ENCODE results near the gene TTYH2. TPM values are rescaled to one million over a fixed set of nuclear protein-coding genes. Genes with fewer than 3 reads are reported as not detected.

Gene TTYH2
- polyA plus RNA-seq, 4 donors, result 0.27 to 50.6 (median 2.0) TPM; not detected in 1

GRCh38 chr17:74205274-74205673, 8.1 kb upstream of the TTYH2 start:
- FAIRE-seq (no peak), DNase-seq (no peak)
- Histone ChIP-seq H3K27ac (ENCODE audit: low read depth in 1 of 3, low read length in 2 of 3) (no peak overlapping the region), H3K4me1 (ENCODE audit: control insufficient read depth in 3 of 3, insufficient read depth in 2 of 3, low read depth in 1 of 3, low read length in 2 of 3) (peaks cover 0 to 14% (median 0%) of the 10 kb centered on the region in 3 donors), H3K36me3 (ENCODE audit: control insufficient read depth in 3 of 3, insufficient read depth in 2 of 3, low read depth in 1 of 3, low read length in 3 of 3) (peaks cover 8 to 50% (median 12%) of the 10 kb centered on the region in 3 donors), H3K4me3 (ENCODE audit: low read depth in 1 of 3, low read length in 3 of 3) (peak overlapping the region in 1 of 3 donors; percentile 97), H3K27me3 (ENCODE audit: control insufficient read depth in 3 of 3, insufficient read depth in 3 of 3, low read length in 3 of 3) (peaks cover 0 to 11% (median 0%) of the 10 kb centered on the region in 3 donors), H3K9me3 (ENCODE audit: control insufficient read depth in 2 of 2, insufficient read depth in 1 of 2, low read depth in 1 of 2, low read length in 1 of 2) (no peaks in the 10 kb centered on the region)
- WGBS, 3 donors, result 77 to 88% (median 84%) methylated on average over 3 of the region's 3 CpGs

DNA sequence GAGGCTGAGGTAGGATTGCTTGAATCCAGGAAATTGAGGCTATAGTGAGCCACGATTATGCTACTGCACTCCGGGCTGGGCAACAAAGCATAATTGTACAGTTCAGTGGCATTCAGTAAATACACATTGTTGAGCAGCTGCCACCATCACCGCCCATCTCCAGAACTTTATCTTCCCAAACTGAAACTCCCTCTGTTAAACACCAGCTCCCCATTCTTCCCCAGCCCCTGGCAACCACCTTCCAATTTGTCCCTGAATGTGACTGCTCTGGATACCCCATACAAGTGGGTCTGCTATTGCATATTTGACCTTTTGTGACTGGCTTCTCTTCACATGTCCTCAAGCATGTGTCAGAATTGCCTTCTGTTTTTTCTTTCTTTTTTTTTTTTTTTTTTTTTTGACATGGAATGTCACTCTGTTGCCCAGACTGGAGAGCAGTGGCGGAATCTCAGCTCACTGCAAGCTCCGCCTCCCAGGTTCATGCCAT, 7.0 kb upstream of the TTYH2 start:
- Histone ChIP-seq H3K36me3 (ENCODE audit: control insufficient read depth in 3 of 3, insufficient read depth in 2 of 3, low read depth in 1 of 3, low read length in 3 of 3) (peaks cover 8 to 60% (median 12%) of the 10 kb centered on the region in 3 donors), H3K9me3 (ENCODE audit: control insufficient read depth in 2 of 2, insufficient read depth in 1 of 2, low read depth in 1 of 2, low read length in 1 of 2) (no peaks in the 10 kb centered on the region), H3K27ac (ENCODE audit: low read depth in 1 of 3, low read length in 2 of 3) (no peak overlapping the region), H3K4me3 (ENCODE audit: low read depth in 1 of 3, low read length in 3 of 3) (no peak overlapping the region), H3K27me3 (ENCODE audit: control insufficient read depth in 3 of 3, insufficient read depth in 3 of 3, low read length in 3 of 3) (peaks cover 0 to 11% (median 0%) of the 10 kb centered on the region in 3 donors), H3K4me1 (ENCODE audit: control insufficient read depth in 3 of 3, insufficient read depth in 2 of 3, low read depth in 1 of 3, low read length in 2 of 3) (peaks cover 0 to 24% (median 2%) of the 10 kb centered on the region in 3 donors)
- FAIRE-seq (no peak), DNase-seq (no peak)
- 62 to 68% (median 62%) methylated on average over 5 of the region's 5 CpGs for WGBS, 3 donors

DNA sequence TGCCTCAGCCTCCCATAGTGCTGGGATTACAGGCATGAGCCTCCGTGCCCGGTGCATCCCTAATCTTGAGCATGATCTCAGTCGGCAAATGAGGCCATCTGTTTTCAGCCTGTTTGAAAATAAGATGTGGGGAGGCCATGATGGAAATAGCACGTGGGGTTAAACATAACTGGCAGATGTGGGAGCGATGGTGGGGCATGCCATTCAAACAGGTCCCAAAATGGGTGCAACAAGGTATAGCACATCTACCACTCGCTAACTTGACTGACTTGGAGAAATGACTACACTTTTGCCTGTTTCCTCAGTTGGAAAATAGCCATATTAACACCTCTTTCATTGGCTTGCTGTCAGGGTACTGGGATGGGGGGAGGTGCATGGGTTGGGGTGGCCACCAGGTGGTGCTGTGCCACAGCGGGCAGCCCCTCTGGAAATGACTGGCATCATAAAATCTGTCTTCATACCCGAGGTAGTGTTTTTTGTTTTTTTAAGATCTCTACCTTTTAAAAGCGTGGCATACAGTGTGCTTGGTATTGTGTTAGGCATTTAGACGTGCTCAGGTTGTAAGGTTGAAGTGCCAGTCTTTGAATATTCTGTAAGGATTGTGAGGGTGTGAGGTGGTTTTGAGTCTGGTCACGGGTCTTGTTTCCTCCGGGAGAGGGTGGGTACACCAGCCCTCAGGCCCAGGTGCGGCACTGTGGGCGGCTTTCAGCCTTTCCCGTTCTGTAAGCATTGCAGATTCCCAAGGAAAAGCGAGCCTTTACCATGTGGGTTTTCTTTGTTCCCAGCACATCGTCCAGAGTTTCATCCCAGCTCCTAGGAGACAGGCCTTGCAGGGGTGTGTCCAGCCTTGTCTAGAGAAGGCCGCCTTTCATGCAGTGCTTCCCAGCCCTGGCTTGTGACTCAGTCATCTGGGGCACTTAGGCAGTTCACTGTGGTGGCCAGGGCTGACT, 2.9 kb upstream of the TTYH2 start:
- no peaks in the 10 kb centered on the region for H3K9me3 ChIP-seq (ENCODE audit: control insufficient read depth in 2 of 2, insufficient read depth in 1 of 2, low read depth in 1 of 2, low read length in 1 of 2)
- peak overlapping the region in 1 of 3 donors; percentile 16 for H3K4me3 ChIP-seq (ENCODE audit: low read depth in 1 of 3, low read length in 3 of 3)
- peaks cover 2 to 42% (median 4%) of the 10 kb centered on the region in 3 donors for H3K4me1 ChIP-seq (ENCODE audit: control insufficient read depth in 3 of 3, insufficient read depth in 2 of 3, low read depth in 1 of 3, low read length in 2 of 3)
- H3K27me3 ChIP-seq (ENCODE audit: control insufficient read depth in 3 of 3, insufficient read depth in 3 of 3, low read length in 3 of 3), result peaks cover 0 to 3% (median 0%) of the 10 kb centered on the region in 3 donors
- WGBS, 3 donors, result 51 to 53% (median 52%) methylated on average over 18 of the region's 18 CpGs
- peaks cover 8 to 60% (median 9%) of the 10 kb centered on the region in 3 donors for H3K36me3 ChIP-seq (ENCODE audit: control insufficient read depth in 3 of 3, insufficient read depth in 2 of 3, low read depth in 1 of 3, low read length in 3 of 3)
- H3K27ac ChIP-seq (ENCODE audit: low read depth in 1 of 3, low read length in 2 of 3), result peak overlapping the region in 1 of 3 donors; percentile 88
- FAIRE-seq (no peak), DNase-seq (peak; percentile 48 to 81)

DNA sequence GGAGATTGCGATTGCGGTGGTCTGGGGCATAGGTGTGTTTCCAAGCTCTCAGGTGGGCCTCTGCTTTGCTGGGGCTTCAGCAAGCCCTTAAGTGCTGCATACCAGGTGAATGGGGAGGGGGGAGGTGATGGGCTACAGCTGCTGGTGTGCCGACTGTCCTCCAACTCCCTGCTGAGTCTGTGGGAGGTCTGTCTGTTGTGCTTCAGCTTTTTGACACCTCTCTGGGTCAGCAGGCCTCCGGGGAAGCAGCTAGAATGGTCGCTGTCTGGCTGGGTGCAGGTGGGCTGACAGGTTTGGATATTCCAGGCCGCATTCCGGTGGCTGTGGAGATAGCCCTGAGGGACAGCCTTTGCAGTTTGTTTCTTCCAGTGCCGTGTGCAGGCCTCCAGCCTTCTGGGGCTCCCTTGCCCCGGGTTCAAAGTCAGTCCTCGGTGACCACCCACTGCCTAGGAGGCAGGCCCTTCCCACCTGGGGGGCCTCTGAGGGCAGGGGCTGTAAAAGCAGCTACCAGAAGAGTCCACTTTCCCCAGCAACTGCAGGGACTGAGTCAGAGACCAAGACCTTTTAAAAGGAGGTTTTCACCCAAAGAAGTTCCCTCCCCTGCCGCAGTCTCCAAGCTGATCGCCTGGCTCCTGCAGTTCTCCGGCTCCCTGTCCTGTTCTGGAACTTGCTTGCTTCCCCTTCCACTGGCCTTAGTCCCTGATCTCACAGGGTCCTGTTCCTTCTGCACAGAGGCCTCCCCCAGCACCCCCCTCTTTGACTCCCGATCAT, 2.0 kb upstream of the TTYH2 start:
- H3K4me1 ChIP-seq (ENCODE audit: control insufficient read depth in 3 of 3, insufficient read depth in 2 of 3, low read depth in 1 of 3, low read length in 2 of 3), result peaks cover 2 to 46% (median 4%) of the 10 kb centered on the region in 3 donors
- peak in 1 of 2 donors; percentile 82 for DNase-seq
- peaks cover 0 to 3% (median 0%) of the 10 kb centered on the region in 3 donors for H3K27me3 ChIP-seq (ENCODE audit: control insufficient read depth in 3 of 3, insufficient read depth in 3 of 3, low read length in 3 of 3)
- no peaks in the 10 kb centered on the region for H3K9me3 ChIP-seq (ENCODE audit: control insufficient read depth in 2 of 2, insufficient read depth in 1 of 2, low read depth in 1 of 2, low read length in 1 of 2)
- peak overlapping the region in 1 of 3 donors; percentile 88 for H3K27ac ChIP-seq (ENCODE audit: low read depth in 1 of 3, low read length in 2 of 3)
- WGBS, 3 donors, result 65 to 72% (median 66%) methylated on average over 14 of the region's 14 CpGs
- H3K36me3 ChIP-seq (ENCODE audit: control insufficient read depth in 3 of 3, insufficient read depth in 2 of 3, low read depth in 1 of 3, low read length in 3 of 3), result peaks cover 7 to 61% (median 8%) of the 10 kb centered on the region in 3 donors
- peak overlapping the region in 1 of 3 donors; percentile 67 for H3K4me3 ChIP-seq (ENCODE audit: low read depth in 1 of 3, low read length in 3 of 3)
- FAIRE-seq, result no peak

DNA sequence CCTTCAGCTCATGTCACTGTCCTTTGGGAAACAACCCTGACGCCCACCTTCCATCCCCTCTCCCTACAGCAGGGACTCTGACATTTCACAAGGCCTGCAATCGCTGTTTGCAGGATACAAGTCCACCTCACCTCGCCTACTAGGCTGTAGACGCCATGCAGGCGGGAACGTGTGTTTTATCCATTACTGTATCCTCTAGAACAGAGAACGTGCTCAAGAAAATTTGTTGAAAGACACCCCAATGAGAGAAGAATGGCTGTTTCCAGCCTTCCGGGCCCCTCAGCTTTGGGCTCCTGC, 1.5 kb upstream of the TTYH2 start:
- peaks cover 2 to 46% (median 4%) of the 10 kb centered on the region in 3 donors for H3K4me1 ChIP-seq (ENCODE audit: control insufficient read depth in 3 of 3, insufficient read depth in 2 of 3, low read depth in 1 of 3, low read length in 2 of 3)
- peak overlapping the region in 2 of 3 donors; percentile 17 to 88 for H3K27ac ChIP-seq (ENCODE audit: low read depth in 1 of 3, low read length in 2 of 3)
- FAIRE-seq (no peak), DNase-seq (peak in 1 of 2 donors; percentile 51)
- H3K27me3 ChIP-seq (ENCODE audit: control insufficient read depth in 3 of 3, insufficient read depth in 3 of 3, low read length in 3 of 3), result peaks cover 0 to 3% (median 0%) of the 10 kb centered on the region in 3 donors
- H3K36me3 ChIP-seq (ENCODE audit: control insufficient read depth in 3 of 3, insufficient read depth in 2 of 3, low read depth in 1 of 3, low read length in 3 of 3), result peaks cover 7 to 61% (median 8%) of the 10 kb centered on the region in 3 donors
- 47 to 57% (median 51%) methylated on average over 8 of the region's 8 CpGs for WGBS, 3 donors
- H3K4me3 ChIP-seq (ENCODE audit: low read depth in 1 of 3, low read length in 3 of 3), result peak overlapping the region in 2 of 3 donors; percentile 10 to 67
- no peaks in the 10 kb centered on the region for H3K9me3 ChIP-seq (ENCODE audit: control insufficient read depth in 2 of 2, insufficient read depth in 1 of 2, low read depth in 1 of 2, low read length in 1 of 2)

DNA sequence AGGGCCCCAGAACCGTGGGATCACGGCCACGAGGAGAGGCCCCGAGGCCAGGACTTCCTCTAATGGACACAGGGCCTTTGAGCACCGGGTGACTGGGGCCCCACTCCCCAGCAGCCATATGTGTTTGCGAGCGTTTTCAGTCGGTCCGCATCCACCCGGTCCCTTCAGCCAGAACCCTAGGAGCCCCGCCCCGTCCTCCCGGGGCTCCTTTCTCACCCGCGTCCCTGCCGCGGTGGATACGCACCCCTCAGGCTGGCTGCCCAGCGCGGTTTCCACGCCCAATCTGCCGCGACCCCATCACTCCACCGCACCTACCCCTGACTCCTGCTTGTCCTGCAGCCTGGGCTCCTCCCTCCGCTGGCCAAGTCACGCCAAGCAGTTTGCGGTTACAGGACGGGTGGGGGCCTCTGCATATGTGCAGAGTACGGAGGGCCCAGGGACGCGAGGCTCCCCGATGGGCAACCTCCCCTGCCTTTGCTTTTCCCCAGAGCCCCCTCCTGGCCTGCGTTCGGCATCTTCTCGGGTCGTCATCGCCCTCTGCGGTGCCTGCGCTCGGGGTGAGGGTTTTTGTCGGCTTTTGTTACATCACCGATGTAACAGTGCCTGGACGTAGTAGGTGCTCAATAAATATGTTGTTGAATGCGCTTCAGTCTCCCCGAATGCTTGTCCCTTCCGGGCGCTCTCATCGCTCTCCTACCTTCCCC, 1.0 kb upstream of the TTYH2 start:
- Histone ChIP-seq H3K9me3 (ENCODE audit: control insufficient read depth in 2 of 2, insufficient read depth in 1 of 2, low read depth in 1 of 2, low read length in 1 of 2) (no peaks in the 10 kb centered on the region), H3K27me3 (ENCODE audit: control insufficient read depth in 3 of 3, insufficient read depth in 3 of 3, low read length in 3 of 3) (peaks cover 0 to 3% (median 0%) of the 10 kb centered on the region in 3 donors), H3K4me1 (ENCODE audit: control insufficient read depth in 3 of 3, insufficient read depth in 2 of 3, low read depth in 1 of 3, low read length in 2 of 3) (peaks cover 2 to 46% (median 4%) of the 10 kb centered on the region in 3 donors), H3K27ac (ENCODE audit: low read depth in 1 of 3, low read length in 2 of 3) (peak overlapping the region in 2 of 3 donors; percentile 80 to 88), H3K4me3 (ENCODE audit: low read depth in 1 of 3, low read length in 3 of 3) (peak overlapping the region in 2 of 3 donors; percentile 35 to 67), H3K36me3 (ENCODE audit: control insufficient read depth in 3 of 3, insufficient read depth in 2 of 3, low read depth in 1 of 3, low read length in 3 of 3) (peaks cover 7 to 62% (median 8%) of the 10 kb centered on the region in 3 donors)
- FAIRE-seq (no peak), DNase-seq (peak in 1 of 2 donors; percentile 50)
- WGBS, 3 donors, result 4 to 9% (median 8%) methylated on average over 44 to 48 of the region's 48 CpGs

- Histone ChIP-seq H3K9me3 (ENCODE audit: control insufficient read depth in 2 of 2, insufficient read depth in 1 of 2, low read depth in 1 of 2, low read length in 1 of 2) (no peaks in the 10 kb centered on the region), H3K4me3 (ENCODE audit: low read depth in 1 of 3, low read length in 3 of 3) (peak overlapping the region in 2 of 3 donors; percentile 35 to 57), H3K36me3 (ENCODE audit: control insufficient read depth in 3 of 3, insufficient read depth in 2 of 3, low read depth in 1 of 3, low read length in 3 of 3) (peaks cover 4 to 59% (median 8%) of the 10 kb centered on the region in 3 donors), H3K27ac (ENCODE audit: low read depth in 1 of 3, low read length in 2 of 3) (peak overlapping the region in 2 of 3 donors; percentile 17 to 70), H3K27me3 (ENCODE audit: control insufficient read depth in 3 of 3, insufficient read depth in 3 of 3, low read length in 3 of 3) (peaks cover 0 to 3% (median 0%) of the 10 kb centered on the region in 3 donors), H3K4me1 (ENCODE audit: control insufficient read depth in 3 of 3, insufficient read depth in 2 of 3, low read depth in 1 of 3, low read length in 2 of 3) (peaks cover 2 to 46% (median 4%) of the 10 kb centered on the region in 3 donors)
- no peak for FAIRE-seq
- peak in 1 of 2 donors; percentile 52 for DNase-seq
- WGBS, 3 donors, result 4 to 5% (median 4%) methylated on average over 27 to 33 of the region's 33 CpGs
Measured at GRCh38 chr17:74213861-74214391, 555 bp downstream of the TTYH2 start.

All from small intestine (tissue), 7 donors.